GM18867 (cell line): ENCODE results near the gene CAMK2N2.

ENCODE experiments used
- ATAC-seq: cut with Tn5 transposase; IDR thresholded peaks from one replicate; pipeline ENCODE4 v1.9.1; 2021; ENCODE audit warnings: mild to moderate bottlenecking, moderate library complexity; ENCODE audit not compliant: unreplicated experiment

Gene CAMK2N2

GRCh38 chr3:184241447-184242296 is 19.7 kb downstream of the CAMK2N2 start:
- ATAC-seq, result no peak

- ATAC-seq, result no peak
Measured at GRCh38 chr3:184241141-184241446, 20.3 kb downstream of the CAMK2N2 start.

GRCh38 chr3:184240384-184241140 is 20.8 kb downstream of the CAMK2N2 start:
- ATAC-seq, result no peak

- ATAC-seq, result no peak
Measured at GRCh38 chr3:184239708-184240107, 21.6 kb downstream of the CAMK2N2 start.

GRCh38 chr3:184239221-184239620 is 22.1 kb downstream of the CAMK2N2 start:
- no peak for ATAC-seq

GRCh38 chr3:184238246-184238818 is 23.0 kb downstream of the CAMK2N2 start:
- no peak for ATAC-seq

GRCh38 chr3:184237807-184238206 is 23.5 kb downstream of the CAMK2N2 start:
- no peak for ATAC-seq

GRCh38 chr3:184237211-184237610 is 24.1 kb downstream of the CAMK2N2 start:
- ATAC-seq, result no peak

- no peak for ATAC-seq
Measured at GRCh38 chr3:184236636-184237035, 24.7 kb downstream of the CAMK2N2 start.

- ATAC-seq, result no peak
Measured at GRCh38 chr3:184236033-184236410, 25.3 kb downstream of the CAMK2N2 start.

- no peak for ATAC-seq
Measured at GRCh38 chr3:184235381-184236032, 25.8 kb downstream of the CAMK2N2 start.

GRCh38 chr3:184234671-184235380 is 26.5 kb downstream of the CAMK2N2 start:
- no peak for ATAC-seq

GRCh38 chr3:184234224-184234623 is 27.1 kb downstream of the CAMK2N2 start:
- no peak for ATAC-seq

GRCh38 chr3:184233127-184233843 is 28.1 kb downstream of the CAMK2N2 start:
- ATAC-seq, result no peak

GRCh38 chr3:184231671-184232070 is 29.7 kb downstream of the CAMK2N2 start:
- no peak for ATAC-seq

- no peak for ATAC-seq
Measured at GRCh38 chr3:184230603-184231528, 30.5 kb downstream of the CAMK2N2 start.

- ATAC-seq, result no peak
Measured at GRCh38 chr3:184230081-184230602, 31.2 kb downstream of the CAMK2N2 start.

GRCh38 chr3:184229394-184230080 is 31.8 kb downstream of the CAMK2N2 start, which contains the start of gene VWA5B2:
Gene VWA5B2, plus strand, starts transcription at chr3:184229585. Its CDS starts 944 bp downstream, at chr3:184230529.
- peak; percentile 82 for ATAC-seq
